ENCODE results near the gene UBE2O.

- TF ChIP-seq CTCF (IDR thresholded peaks at IDR 0.05; ENCODE audit: extremely low read depth in 1 of 2, insufficient read depth in 1 of 2, low read depth in 1 of 2, low read length in 2 of 2) (no peak), POLR2AphosphoS5 (IDR thresholded peaks at IDR 0.05; ENCODE audit: insufficient read depth, low read depth, low read length) (no peak)
Observed at GRCh38 chr17:76416457-76416856, 36.5 kb downstream of the UBE2O start.
